Endothelial cell of umbilical vein (primary cell): ENCODE measurements around the gene OSGIN1. TPM values are rescaled to one million over a fixed set of nuclear protein-coding genes. Genes with fewer than 3 reads are reported as not detected.

Experiments used
- BruUV-seq: library from RNA; stranded (reverse); fragments of 400-500 nt; replicated peaks from 2 replicates; lab custom pipeline; 2021; lab: Mats Ljungman, UMichigan
- CTCF ChIA-PET: fragments of 300-600, 350-600 bp; sonication (Branson Sonifier 250); formaldehyde crosslinking; loops from one replicate; lab custom pipeline; 2021; ENCODE audit warnings: antibody characterized with exemption, inconsistent platforms; lab: Charles Lee
- POLR2A ChIA-PET: fragments of 300-600, 350-600 bp; sonication (Branson Sonifier 250); formaldehyde crosslinking; loops from one replicate; lab custom pipeline; 2021; ENCODE audit warnings: antibody characterized with exemption, inconsistent platforms; lab: Charles Lee
- DNase-seq: peaks from one replicate; pipeline ENCODE4 v3.0.0-alpha.2; 2011; ENCODE audit warnings: low read depth, low spot score
- FAIRE-seq: peaks from 2 replicates; lab custom pipeline; 2011; peaks lifted over from hg19 to GRCh38; lab: Jason Lieb, UNC
- H2AFZ ChIP-seq: 2 replicates; pipeline ENCODE4 v1.6.0; 2012; ENCODE audit warnings: low read depth, low read length, control low read depth, inconsistent platforms
- H3K27ac ChIP-seq: 2 replicates; pipeline ENCODE4 v1.5.1; 2011; ENCODE audit warnings: low read depth, mild to moderate bottlenecking, control low read depth, low read length, moderate library complexity; ENCODE audit not compliant: insufficient read depth
- H3K27me3 ChIP-seq, 2 experiments: 2 replicates each; pipeline versions ENCODE4 v1.6.0 to v1.6.1; 2011; ENCODE audit warnings: low read length in 2 of 2, mixed read lengths in 1 of 2; ENCODE audit not compliant: control insufficient read depth in 2 of 2, insufficient read depth in 2 of 2
- H3K36me3 ChIP-seq, 2 experiments: 2 replicates in 1 of 2; 3 replicates in 1 of 2; pipeline ENCODE4 v1.5.1; 2011; ENCODE audit warnings: low read length in 2 of 2, mild to moderate bottlenecking in 1 of 2, moderate library complexity in 1 of 2; ENCODE audit not compliant: control insufficient read depth in 2 of 2, insufficient read depth in 2 of 2; ENCODE audit errors: extremely low read depth in 1 of 2
- H3K4me1 ChIP-seq: 3 replicates; pipeline ENCODE4 v1.5.1; 2011; ENCODE audit warnings: mild to moderate bottlenecking, low read length; ENCODE audit not compliant: control insufficient read depth, insufficient read depth; ENCODE audit errors: extremely low read depth
- H3K4me2 ChIP-seq: 2 replicates; pipeline ENCODE4 v1.6.1; 2011; ENCODE audit warnings: low read length, control low read depth, mixed read lengths; ENCODE audit not compliant: insufficient read depth
- H3K4me3 ChIP-seq, 3 experiments: fragments of 200-600 bp in 1 of 3; sonication (generic), shearing (Covaris generic) in 1 of 3; replicated peaks in 1 of 3; 2 replicates each; pipeline ENCODE4 v1.5.1; 2011 to 2016; ENCODE audit warnings: control low read depth in 3 of 3, low read length in 3 of 3, mild to moderate bottlenecking in 2 of 3, inconsistent platforms in 1 of 3, low read depth in 1 of 3, moderate library complexity in 1 of 3; ENCODE audit not compliant: insufficient read depth in 1 of 3
- H3K79me2 ChIP-seq: 2 replicates; pipeline ENCODE4 v1.6.0; 2012; ENCODE audit warnings: low read length, inconsistent platforms; ENCODE audit not compliant: control insufficient read depth, insufficient read depth
- H3K9ac ChIP-seq: replicated peaks from 2 replicates; pipeline ENCODE3; 2011; ENCODE audit warnings: low read length, control low read depth; ENCODE audit not compliant: insufficient read depth; ENCODE audit errors: extremely low read depth
- H3K9me1 ChIP-seq: replicated peaks from 3 replicates; pipeline ENCODE4 v1.6.0; 2011; ENCODE audit warnings: mild to moderate bottlenecking, low read length; ENCODE audit not compliant: control insufficient read depth, insufficient read depth; ENCODE audit errors: extremely low read depth
- H3K9me3 ChIP-seq: replicated peaks from 2 replicates; pipeline ENCODE4 v1.5.1; 2012; ENCODE audit warnings: low read length, inconsistent platforms; ENCODE audit not compliant: control insufficient read depth, insufficient read depth
- H4K20me1 ChIP-seq: replicated peaks from 2 replicates; pipeline ENCODE3; 2011; ENCODE audit warnings: mild to moderate bottlenecking, low read length; ENCODE audit not compliant: control insufficient read depth, insufficient read depth; ENCODE audit errors: extremely low read depth
- EZH2 ChIP-seq: IDR thresholded peaks from 2 replicates; pipeline ENCODE4 v1.6.1; 2012; ENCODE audit warnings: borderline replicate concordance, low read depth, mild to moderate bottlenecking, moderate library complexity, low read length, inconsistent platforms; ENCODE audit not compliant: severe bottlenecking
- FOS ChIP-seq: IDR thresholded peaks from 2 replicates; pipeline ENCODE4 v1.6.1; 2011; ENCODE audit warnings: mild to moderate bottlenecking, low read length, moderate library complexity, borderline replicate concordance; ENCODE audit not compliant: insufficient read depth
- GATA2 ChIP-seq: IDR thresholded peaks from 2 replicates; pipeline ENCODE4 v1.7.0; 2011; ENCODE audit warnings: low read depth, mild to moderate bottlenecking, moderate library complexity, mixed read lengths, low read length; ENCODE audit not compliant: insufficient read length, insufficient read depth
- JUN ChIP-seq: IDR thresholded peaks from 2 replicates; pipeline ENCODE4 v1.6.1; 2011; ENCODE audit warnings: borderline replicate concordance, low read depth; ENCODE audit not compliant: insufficient read length, insufficient read depth
- MYC ChIP-seq: IDR thresholded peaks from one replicate; pipeline ENCODE4 v1.6.1; 2011; ENCODE audit warnings: mild to moderate bottlenecking, low read depth, low read length
- POLR2A ChIP-seq: IDR thresholded peaks from 2 replicates; pipeline ENCODE4 v1.6.1; 2012; ENCODE audit warnings: low read depth, mild to moderate bottlenecking, control low read depth, low read length
- POLR2AphosphoS5 ChIP-seq: IDR thresholded peaks from 2 replicates; pipeline ENCODE4 v1.6.1; 2012; ENCODE audit warnings: low read depth, mild to moderate bottlenecking, control low read depth, low read length, moderate library complexity; ENCODE audit not compliant: insufficient read depth
- dilution Hi-C: fragments of 300-500 bp; cut with MboI; formaldehyde crosslinking; loops from one replicate; pipeline ENCODE4 v1.15.0; 2019; ENCODE audit warnings: low sequenced_read_pairs; ENCODE audit not compliant: extremely low pct_ligation_motif_present
- intact Hi-C: fragments of 100-400 bp; cut with micrococcal nuclease; formaldehyde crosslinking; loops from one replicate; pipeline ENCODE4 v1.10.0; 2022
- polyA plus RNA-seq, 4 experiments: library from polyadenylated mRNA; depleted of rRNA in 3 of 4; stranded (reverse) in 3 of 4; unstranded in 1 of 4; fragments of >200 nt; gene quantifications; 2 replicates each; pipeline versions ENCODE4 v1.2.1 to v1.2.3, GENCODE V29; 2011 to 2012; ENCODE audit warnings: missing spikeins in 1 of 4
- total RNA-seq: library from RNA; stranded (reverse); gene quantifications from 2 replicates; pipeline ENCODE4 v1.2.3, GENCODE V29; 2021
- TF ChIP-seq, protein P1 (sequence below), 2 donors: IDR thresholded peaks; 1 replicate in 1 of 2; 2 replicates in 1 of 2; pipeline ENCODE4 v1.5.1; 2011; ENCODE audit warnings: low read length in 2 of 2, mild to moderate bottlenecking in 2 of 2, moderate library complexity in 2 of 2, control low read depth in 1 of 2, inconsistent platforms in 1 of 2, low read depth in 1 of 2; ENCODE audit not compliant: insufficient read depth in 1 of 2; ENCODE audit errors: extremely low read depth in 1 of 2
- TF ChIP-seq, protein P2 (sequence below): IDR thresholded peaks from 2 replicates; pipeline ENCODE4 v1.6.1; 2011; ENCODE audit not compliant: insufficient read depth, insufficient read length

The OSGIN1 gene
- total and polyA plus RNA-seq, 2 donors (not counting 3 experiments of a cell fraction or from before 2014, with no cell fraction given) = 9.2 to 11.0 TPM

DNA sequence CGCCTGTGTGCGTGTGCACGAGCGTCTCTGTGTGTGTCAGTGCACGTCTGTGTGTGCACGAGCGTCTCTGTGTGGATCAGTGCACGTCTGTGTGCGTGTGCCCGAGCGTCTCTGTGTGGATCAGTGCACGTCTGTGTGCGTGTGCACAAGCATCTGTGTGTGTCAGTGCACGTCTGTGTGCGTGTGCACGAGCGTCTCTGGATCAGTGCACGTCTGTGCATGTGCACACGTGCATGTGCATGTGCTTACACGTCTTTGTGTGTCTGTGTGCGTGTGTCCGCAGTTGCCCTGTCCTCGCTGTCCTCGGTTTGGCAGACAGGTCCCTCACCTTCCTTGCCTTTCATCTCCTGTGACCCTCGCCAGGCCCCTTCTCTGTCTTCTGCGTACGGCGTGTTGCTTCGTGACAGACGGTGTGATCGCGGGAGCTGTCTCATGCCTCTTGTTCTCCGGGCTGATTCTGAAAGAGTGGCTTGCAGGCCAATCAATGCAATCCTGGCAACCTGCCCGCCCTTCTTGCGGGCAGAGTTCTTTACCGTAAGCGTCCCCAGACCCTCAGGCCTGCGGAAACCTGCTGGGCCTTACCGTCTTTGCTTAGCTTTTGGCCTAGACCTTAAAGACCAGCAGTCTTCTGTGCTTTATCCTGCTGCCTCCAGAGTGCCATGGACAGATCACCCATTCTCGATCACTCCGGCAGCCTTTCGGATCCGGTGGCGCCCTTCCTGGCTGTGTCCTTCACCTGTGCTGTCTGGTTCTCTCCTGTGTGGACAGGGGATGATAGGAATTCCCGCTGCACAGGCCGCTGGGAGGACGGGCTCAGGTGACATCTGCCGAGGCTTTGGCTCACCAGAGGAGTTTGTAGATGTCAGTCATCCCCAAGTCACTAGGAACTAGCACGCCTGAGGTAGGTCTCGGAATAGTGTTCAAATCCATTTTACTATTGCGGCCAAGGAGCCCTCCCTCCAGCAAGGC lies 35.6 kb upstream of the OSGIN1 start:
- Histone ChIP-seq H3K9me1 (no peaks in the 10 kb centered on the region), H3K4me1 (no peaks in the 10 kb centered on the region), H3K36me3 (peaks cover 0 to 20% of the 10 kb centered on the region in 2 experiments), H3K4me2 (no peak overlapping the region), H3K9ac (no peak overlapping the region), H3K9me3 (no peaks in the 10 kb centered on the region), H3K27ac (no peak overlapping the region), H2AFZ (no peak overlapping the region), H3K79me2 (no peaks in the 10 kb centered on the region), H3K27me3 (no peaks in the 10 kb centered on the region), H4K20me1 (no peaks in the 10 kb centered on the region), H3K4me3 (no peak overlapping the region)
- CTCF ChIA-PET = no interaction called here
- no peak for DNase-seq
- FAIRE-seq = no peak
- BruUV-seq = no TSS peak
- dilution Hi-C loops (no loop called here), intact Hi-C loops (no loop called here)
- POLR2A ChIA-PET = no interaction called here
- TF ChIP-seq EZH2 = no peak
- no peak for TF ChIP-seq FOS
- TF ChIP-seq POLR2A = no peak
- no peak for TF ChIP-seq JUN
- TF ChIP-seq, protein P1, sequence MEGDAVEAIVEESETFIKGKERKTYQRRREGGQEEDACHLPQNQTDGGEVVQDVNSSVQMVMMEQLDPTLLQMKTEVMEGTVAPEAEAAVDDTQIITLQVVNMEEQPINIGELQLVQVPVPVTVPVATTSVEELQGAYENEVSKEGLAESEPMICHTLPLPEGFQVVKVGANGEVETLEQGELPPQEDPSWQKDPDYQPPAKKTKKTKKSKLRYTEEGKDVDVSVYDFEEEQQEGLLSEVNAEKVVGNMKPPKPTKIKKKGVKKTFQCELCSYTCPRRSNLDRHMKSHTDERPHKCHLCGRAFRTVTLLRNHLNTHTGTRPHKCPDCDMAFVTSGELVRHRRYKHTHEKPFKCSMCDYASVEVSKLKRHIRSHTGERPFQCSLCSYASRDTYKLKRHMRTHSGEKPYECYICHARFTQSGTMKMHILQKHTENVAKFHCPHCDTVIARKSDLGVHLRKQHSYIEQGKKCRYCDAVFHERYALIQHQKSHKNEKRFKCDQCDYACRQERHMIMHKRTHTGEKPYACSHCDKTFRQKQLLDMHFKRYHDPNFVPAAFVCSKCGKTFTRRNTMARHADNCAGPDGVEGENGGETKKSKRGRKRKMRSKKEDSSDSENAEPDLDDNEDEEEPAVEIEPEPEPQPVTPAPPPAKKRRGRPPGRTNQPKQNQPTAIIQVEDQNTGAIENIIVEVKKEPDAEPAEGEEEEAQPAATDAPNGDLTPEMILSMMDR (IDR thresholded peaks at IDR 0.05; ENCODE audit: extremely low read depth in 1 of 2, insufficient read depth in 1 of 2, low read depth in 1 of 2, low read length in 2 of 2) = no peak
- no peak for TF ChIP-seq GATA2
- TF ChIP-seq POLR2AphosphoS5 = no peak
- TF ChIP-seq, protein P2, sequence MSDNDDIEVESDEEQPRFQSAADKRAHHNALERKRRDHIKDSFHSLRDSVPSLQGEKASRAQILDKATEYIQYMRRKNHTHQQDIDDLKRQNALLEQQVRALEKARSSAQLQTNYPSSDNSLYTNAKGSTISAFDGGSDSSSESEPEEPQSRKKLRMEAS = no peak
- no peak for TF ChIP-seq MYC
